HepG2 (cell line): Measurements from ENCODE around the gene KLKB1. TPM values are rescaled to one million over a fixed set of nuclear protein-coding genes. Genes with fewer than 3 reads are reported as not detected.

Experiments used
- CCDC6 ChIP-seq: sonication (generic); formaldehyde crosslinking; IDR thresholded peaks from 2 replicates; pipeline ENCODE4 v1.8.1; 2022; ENCODE audit warnings: mild to moderate bottlenecking, missing genetic modification reagents, moderate library complexity
- CEBPZ ChIP-seq: IDR thresholded peaks from 2 replicates; pipeline ENCODE4 v1.6.1; 2012; ENCODE audit warnings: low read length, improper control_type of control experiment
- IRX3 ChIP-seq: sonication (generic); formaldehyde crosslinking; IDR thresholded peaks from 2 replicates; pipeline ENCODE4 v1.8.1; 2023; ENCODE audit warnings: mild to moderate bottlenecking, low read depth, missing genetic modification reagents, borderline replicate concordance
- KDM1A ChIP-seq: IDR thresholded peaks from 2 replicates; pipeline ENCODE4 v1.6.1; 2016; ENCODE audit warnings: missing compliant biosample characterization
- MTA1 ChIP-seq: sonication (generic); formaldehyde crosslinking; IDR thresholded peaks from 2 replicates; pipeline ENCODE4 v1.4.0; 2020; ENCODE audit warnings: missing genetic modification reagents, mild to moderate bottlenecking, borderline replicate concordance
- PCBP1 ChIP-seq: fragments of 200-400 bp; formaldehyde crosslinking; IDR thresholded peaks from 2 replicates; pipeline ENCODE4 v1.6.1; 2017; ENCODE audit warnings: mild to moderate bottlenecking, low read depth, low read length, borderline replicate concordance
- PRPF4 ChIP-seq: fragments of 200-400 bp; formaldehyde crosslinking; IDR thresholded peaks from 2 replicates; pipeline ENCODE4 v1.6.1; 2016; ENCODE audit warnings: low read length, low read depth; ENCODE audit not compliant: poor library complexity, severe bottlenecking
- SMYD3 ChIP-seq: sonication (generic); formaldehyde crosslinking; IDR thresholded peaks from 2 replicates; pipeline ENCODE4 v1.8.1; 2023; ENCODE audit warnings: mild to moderate bottlenecking, missing genetic modification reagents
- SP2 ChIP-seq: sonication (generic); formaldehyde crosslinking; IDR thresholded peaks from 2 replicates; pipeline ENCODE4 v1.5.1; 2020; ENCODE audit warnings: mild to moderate bottlenecking, missing genetic modification reagents
- SPEN ChIP-seq: sonication (generic); formaldehyde crosslinking; IDR thresholded peaks from 2 replicates; pipeline ENCODE4 v1.5.1; 2020; ENCODE audit warnings: low read depth, mild to moderate bottlenecking, missing genetic modification reagents
- ZNF160 ChIP-seq: sonication (generic); formaldehyde crosslinking; IDR thresholded peaks from 2 replicates; pipeline ENCODE4 v1.8.0; 2022; ENCODE audit warnings: mild to moderate bottlenecking, inconsistent platforms, missing genetic modification reagents
- ZNF513 ChIP-seq: sonication (generic); formaldehyde crosslinking; conservative IDR thresholded peaks from 2 replicates; pipeline ENCODE4 v1.5.0; 2020; ENCODE audit warnings: missing genetic modification reagents
- ZNF687 ChIP-seq: sonication (generic); formaldehyde crosslinking; IDR thresholded peaks from 2 replicates; pipeline ENCODE4 v1.5.1; 2020; ENCODE audit warnings: mild to moderate bottlenecking, missing genetic modification reagents, moderate library complexity
- ZNF710 ChIP-seq: sonication (generic); formaldehyde crosslinking; IDR thresholded peaks from 2 replicates; pipeline ENCODE4 v1.5.0; 2020; ENCODE audit warnings: mild to moderate bottlenecking, missing genetic modification reagents, borderline replicate concordance
- ZNF713 ChIP-seq: sonication (generic); formaldehyde crosslinking; IDR thresholded peaks from 2 replicates; pipeline ENCODE4 v1.4.0; 2020; ENCODE audit warnings: mild to moderate bottlenecking, missing genetic modification reagents
- ZNF850 ChIP-seq: sonication (generic); formaldehyde crosslinking; conservative IDR thresholded peaks from 2 replicates; pipeline ENCODE4 v1.9.0; 2021; ENCODE audit warnings: mild to moderate bottlenecking, missing genetic modification reagents
- ZSCAN30 ChIP-seq: sonication (generic); formaldehyde crosslinking; IDR thresholded peaks from 2 replicates; pipeline ENCODE4 v1.5.0; 2020; ENCODE audit warnings: mild to moderate bottlenecking, missing genetic modification reagents
- polyA plus RNA-seq, 8 experiments: library from polyadenylated mRNA; depleted of rRNA in 3 of 8; stranded (reverse) in 7 of 8; unstranded in 1 of 8; fragments of >200 nt; fragmentation: Illumina TruSeq in 4 of 8; extraction: Trizol in 4 of 8; gene quantifications; 2 replicates each; pipeline versions ENCODE4 v1.2.1 to v1.2.3, GENCODE V29; 2011 to 2016; ENCODE audit warnings: low read depth in 4 of 8, missing spikeins in 1 of 8, mixed read lengths in 1 of 8; ENCODE audit not compliant: insufficient read depth in 1 of 8
- total RNA-seq, 5 experiments: library from RNA; depleted of rRNA; stranded (reverse); fragments of >200 nt; fragmentation: Illumina TruSeq; extraction: Trizol; gene quantifications; 2 replicates each; pipeline ENCODE4 v1.2.3, GENCODE V29; 2016; ENCODE audit warnings: low read depth in 1 of 5

KLKB1 gene
- total and polyA plus RNA-seq, 2 of the 13 experiments (the other 11 are each of a cell fraction or from before 2014, with no cell fraction given) = 0.26 to 0.49 TPM

GRCh38 chr4:186191200-186192065, 35.9 kb upstream of the KLKB1 start, which contains the start of gene CYP4V2 (continued):
- TF ChIP-seq IRX3 (CRISPR knock-in tag) = peak; percentile 36; the same call in 1 of the 2 replicates
- no peak for TF ChIP-seq ZNF850 (CRISPR knock-in tag)
- no peak for TF ChIP-seq ZSCAN30 (CRISPR knock-in tag)
- peak; percentile 90 for TF ChIP-seq ZNF687 (CRISPR knock-in tag)
- TF ChIP-seq SPEN (CRISPR knock-in tag) = peak; percentile 65
- TF ChIP-seq ZNF713 = no peak
- no peak for TF ChIP-seq CEBPZ
- TF ChIP-seq CCDC6 (CRISPR knock-in tag) = peak; percentile 84
- peak; percentile 76; the same call in 1 of the 2 replicates for TF ChIP-seq ZNF710 (CRISPR knock-in tag)
- TF ChIP-seq PCBP1 = no peak
- no peak for TF ChIP-seq SMYD3 (CRISPR knock-in tag)
- no peak for TF ChIP-seq SP2 (CRISPR knock-in tag)
- TF ChIP-seq PRPF4 = no peak
- TF ChIP-seq ZNF513 (CRISPR knock-in tag) = no peak
- TF ChIP-seq ZNF160 (CRISPR knock-in tag) = peak; percentile 48
- TF ChIP-seq MTA1 = peak; percentile 33; the same call in 1 of the 2 replicates
- TF ChIP-seq KDM1A (CRISPR knock-in tag) = peak; percentile 64; the same call in 1 of the 2 replicates
